GM10266 (cell line): ENCODE measurements around the gene SPR.

Experiments used
- DNase-seq: peaks from one replicate; pipeline ENCODE4 v3.0.0; 2012; ENCODE audit errors: extremely low spot score
- CTCF ChIP-seq: IDR thresholded peaks from 2 replicates; pipeline ENCODE4 v1.5.1; 2012; ENCODE audit warnings: mild to moderate bottlenecking, low read depth; ENCODE audit not compliant: control insufficient read depth, insufficient read depth; ENCODE audit errors: missing control alignments

Gene SPR

GRCh38 chr2:72889991-72890390, 2.8 kb downstream of the SPR start:
- no peak for DNase-seq
- no peak for TF ChIP-seq CTCF

- no peak for DNase-seq
- no peak for TF ChIP-seq CTCF
Observed at GRCh38 chr2:72891091-72891818, 4.0 kb downstream of the SPR start.

- DNase-seq = peak; percentile 78
- TF ChIP-seq CTCF = peak; percentile 92
Observed at GRCh38 chr2:72892506-72893173, 5.4 kb downstream of the SPR start.

GRCh38 chr2:72893594-72894319, 6.5 kb downstream of the SPR start:
- DNase-seq = peak; percentile 72
- peak; percentile 73 for TF ChIP-seq CTCF

GRCh38 chr2:72894514-72894913, 7.3 kb downstream of the SPR start:
- no peak for TF ChIP-seq CTCF
- no peak for DNase-seq

- TF ChIP-seq CTCF = no peak
- no peak for DNase-seq
Observed at GRCh38 chr2:72895154-72895553, 7.9 kb downstream of the SPR start.
